Adrenal gland (tissue), 12 donors: Measurements from ENCODE around the gene SCARF1. TPM values are rescaled to one million over a fixed set of nuclear protein-coding genes. Genes with fewer than 3 reads are reported as not detected.

Experiments used
- DNase-seq, 7 donors: peaks; one replicate each; pipeline ENCODE4 v3.0.0-alpha.2; 2019 to 2020
- H3K27ac ChIP-seq, 5 donors: fragments of 200-600 bp; sonication (generic) in 4 of 5; 1 replicate in 3 of 5; 2 replicates in 2 of 5; pipeline versions ENCODE4 v1.5.1 to v1.8.0; 2016 to 2020; ENCODE audit warnings: mild to moderate bottlenecking in 1 of 5
- H3K27me3 ChIP-seq: fragments of 200-600 bp; 2 replicates; pipeline ENCODE4 v1.8.0; 2021
- H3K36me3 ChIP-seq, 2 donors: fragments of 200-600 bp; replicated peaks in 1 of 2; 1 replicate in 1 of 2; 2 replicates in 1 of 2; pipeline versions ENCODE4 v1.5.1 to v1.8.0; 2018 to 2022
- H3K4me1 ChIP-seq, 2 donors: fragments of 200-600 bp; replicated peaks in 1 of 2; 1 replicate in 1 of 2; 2 replicates in 1 of 2; pipeline versions ENCODE4 v1.5.1 to v1.8.0; 2018 to 2021
- H3K4me3 ChIP-seq, 4 donors: fragments of 200-600 bp; sonication (generic) in 3 of 4; one replicate each; pipeline ENCODE4 v1.5.1; 2016 to 2018
- H3K9me3 ChIP-seq, 3 donors: fragments of 200-600 bp; sonication (generic) in 1 of 3; replicated peaks in 1 of 3; 1 replicate in 2 of 3; 2 replicates in 1 of 3; pipeline versions ENCODE4 v1.5.1 to v1.8.0; 2016 to 2021
- POLR2A ChIP-seq, 2 donors: fragments of 450-650 bp; IDR thresholded peaks; one replicate each; pipeline ENCODE4 v1.6.1; 2017; ENCODE audit warnings: antibody characterized with exemption in 2 of 2, mild to moderate bottlenecking in 2 of 2, moderate library complexity in 1 of 2
- WGBS, 4 donors: extraction: QIAGEN DNeasy Blood & Tissue Kit in 2 of 4; methylation state at CpG; one replicate each; pipeline versions ENCODE4 v1.1.5 to v1.1.7; 2013 to 2017; 5-methylcytosine and 5-hydroxymethylcytosine counted together
- intact Hi-C, 2 donors: fragments of 100-400 bp; cut with DNase I; formaldehyde crosslinking; loops; one replicate each; pipeline versions ENCODE4 v1.14.1 to v1.15.0; 2022 to 2023
- polyA plus RNA-seq, 3 donors: library from polyadenylated mRNA; stranded (reverse); fragments of 200-250 nt in 2 of 3; fragments of 350-450 nt in 1 of 3; fragmentation: Illumina TruSeq in 1 of 3; extraction: RNeasy Lipid Tissue Mini Kit (QIAGEN cat#74804) in 1 of 3; gene quantifications; one replicate each; pipeline ENCODE4 v1.2.3, GENCODE V29; 2013 to 2014
- total RNA-seq, 9 donors: library from RNA; depleted of rRNA in 4 of 9; stranded (reverse); fragments of >200 nt in 4 of 9; fragments of 120-200 nt in 1 of 9; fragmentation: NEBNext Ultra II Directional in 1 of 9; extraction: Animal tissue kit (Norgen Biotek cat#: 25700) in 1 of 9; gene quantifications; one replicate each; pipeline versions ENCODE4 v1.1.0 to v1.2.4, GENCODE V29; 2013 to 2023
- TF ChIP-seq, protein P1 (sequence below), 6 experiments: fragments of 450-650 bp in 4 of 6; fragments of 200-600 bp in 2 of 6; sonication (generic) in 1 of 6; IDR thresholded peaks; 1 replicate in 5 of 6; 2 replicates in 1 of 6; pipeline versions ENCODE4 v1.5.1 to v1.8.0; 2016 to 2021; ENCODE audit warnings: antibody characterized with exemption in 6 of 6, mild to moderate bottlenecking in 2 of 6, moderate library complexity in 1 of 6
- donor health status: healthy with polysubstance abuse.
- donor health status: Bipolar disorder and iron deficiency.
- donor health status: DM: yes; HTN: yes; CAD: no.
- donor health status: DM: no; HTN: no; CAD: no.
- donor health status: DM: no; HTN: no; CAD: no.
- donor health status: DM: yes; HTN: yes; CAD: no.

SCARF1 gene
- total and polyA plus RNA-seq, 12 donors: 0.81 to 24.8 (median 16.0) TPM

GRCh38 chr17:1606352-1606985, 39.1 kb downstream of the SCARF1 start:
- no peak for DNase-seq
- no peaks in the 10 kb centered on the region for H3K36me3 ChIP-seq
- H3K27ac ChIP-seq: peak overlapping the region in 3 of 5 donors; percentile 47 to 87 (median 69)
- H3K4me3 ChIP-seq: no peak overlapping the region
- WGBS, 4 donors: 86 to 92% (median 89%) methylated on average over 9 to 26 of the region's 26 CpGs
- intact Hi-C loops: no loop called here
- no peaks in the 10 kb centered on the region for H3K9me3 ChIP-seq
- no peak for TF ChIP-seq POLR2A (IDR thresholded peaks at IDR 0.05)
- TF ChIP-seq, protein P1, sequence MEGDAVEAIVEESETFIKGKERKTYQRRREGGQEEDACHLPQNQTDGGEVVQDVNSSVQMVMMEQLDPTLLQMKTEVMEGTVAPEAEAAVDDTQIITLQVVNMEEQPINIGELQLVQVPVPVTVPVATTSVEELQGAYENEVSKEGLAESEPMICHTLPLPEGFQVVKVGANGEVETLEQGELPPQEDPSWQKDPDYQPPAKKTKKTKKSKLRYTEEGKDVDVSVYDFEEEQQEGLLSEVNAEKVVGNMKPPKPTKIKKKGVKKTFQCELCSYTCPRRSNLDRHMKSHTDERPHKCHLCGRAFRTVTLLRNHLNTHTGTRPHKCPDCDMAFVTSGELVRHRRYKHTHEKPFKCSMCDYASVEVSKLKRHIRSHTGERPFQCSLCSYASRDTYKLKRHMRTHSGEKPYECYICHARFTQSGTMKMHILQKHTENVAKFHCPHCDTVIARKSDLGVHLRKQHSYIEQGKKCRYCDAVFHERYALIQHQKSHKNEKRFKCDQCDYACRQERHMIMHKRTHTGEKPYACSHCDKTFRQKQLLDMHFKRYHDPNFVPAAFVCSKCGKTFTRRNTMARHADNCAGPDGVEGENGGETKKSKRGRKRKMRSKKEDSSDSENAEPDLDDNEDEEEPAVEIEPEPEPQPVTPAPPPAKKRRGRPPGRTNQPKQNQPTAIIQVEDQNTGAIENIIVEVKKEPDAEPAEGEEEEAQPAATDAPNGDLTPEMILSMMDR (IDR thresholded peaks at IDR 0.05): no peak
- H3K27me3 ChIP-seq: no peaks in the 10 kb centered on the region
- peaks cover 0 to 9% of the 10 kb centered on the region in 2 donors for H3K4me1 ChIP-seq

- TF ChIP-seq, protein P1 (IDR thresholded peaks at IDR 0.05): no peak
- TF ChIP-seq POLR2A (IDR thresholded peaks at IDR 0.05): no peak
- intact Hi-C loops: no loop called here
- H3K27ac ChIP-seq: peak overlapping the region in 1 of 5 donors; percentile 87
- no peaks in the 10 kb centered on the region for H3K36me3 ChIP-seq
- H3K4me3 ChIP-seq: no peak overlapping the region
- peaks cover 0 to 9% of the 10 kb centered on the region in 2 donors for H3K4me1 ChIP-seq
- no peak for DNase-seq
- 88 to 91% (median 91%) methylated on average over 11 to 19 of the region's 19 CpGs for WGBS, 4 donors
- H3K9me3 ChIP-seq: no peaks in the 10 kb centered on the region
- no peaks in the 10 kb centered on the region for H3K27me3 ChIP-seq
These were observed 39.7 kb downstream of the SCARF1 start for GRCh38 chr17:1605681-1606351.

GRCh38 chr17:1604831-1605528, 40.6 kb downstream of the SCARF1 start:
- TF ChIP-seq POLR2A (IDR thresholded peaks at IDR 0.05): no peak
- TF ChIP-seq, protein P1 (IDR thresholded peaks at IDR 0.05): no peak

GRCh38 chr17:1601571-1601970, 44.0 kb downstream of the SCARF1 start:
- Histone ChIP-seq H3K27me3 (no peaks in the 10 kb centered on the region), H3K36me3 (no peaks in the 10 kb centered on the region), H3K9me3 (no peaks in the 10 kb centered on the region), H3K4me3 (no peak overlapping the region), H3K4me1 (peaks cover 0 to under 1% of the 10 kb centered on the region in 2 donors), H3K27ac (no peak overlapping the region)
- WGBS, 4 donors: 94 to 98% (median 95%) methylated on average over 9 to 14 of the region's 14 CpGs
- no peak for DNase-seq
- intact Hi-C loops: no loop called here
- TF ChIP-seq POLR2A (IDR thresholded peaks at IDR 0.05): no peak
- TF ChIP-seq, protein P1 (IDR thresholded peaks at IDR 0.05): no peak

More at GRCh38 chr17:1604831-1605528, 40.6 kb downstream of the SCARF1 start:
- intact Hi-C loops: no loop called here
- no peak for DNase-seq
- no peaks in the 10 kb centered on the region for H3K36me3 ChIP-seq
- H3K4me1 ChIP-seq: peaks cover 0 to 9% of the 10 kb centered on the region in 2 donors
- H3K27ac ChIP-seq: no peak overlapping the region
- no peaks in the 10 kb centered on the region for H3K27me3 ChIP-seq
- H3K4me3 ChIP-seq: no peak overlapping the region
- WGBS, 4 donors: 66 to 79% (median 79%) methylated on average over 15 to 35 of the region's 35 CpGs
- no peaks in the 10 kb centered on the region for H3K9me3 ChIP-seq
